Measurements from ENCODE around the gene TYK2.

- TF ChIP-seq, protein P1, sequence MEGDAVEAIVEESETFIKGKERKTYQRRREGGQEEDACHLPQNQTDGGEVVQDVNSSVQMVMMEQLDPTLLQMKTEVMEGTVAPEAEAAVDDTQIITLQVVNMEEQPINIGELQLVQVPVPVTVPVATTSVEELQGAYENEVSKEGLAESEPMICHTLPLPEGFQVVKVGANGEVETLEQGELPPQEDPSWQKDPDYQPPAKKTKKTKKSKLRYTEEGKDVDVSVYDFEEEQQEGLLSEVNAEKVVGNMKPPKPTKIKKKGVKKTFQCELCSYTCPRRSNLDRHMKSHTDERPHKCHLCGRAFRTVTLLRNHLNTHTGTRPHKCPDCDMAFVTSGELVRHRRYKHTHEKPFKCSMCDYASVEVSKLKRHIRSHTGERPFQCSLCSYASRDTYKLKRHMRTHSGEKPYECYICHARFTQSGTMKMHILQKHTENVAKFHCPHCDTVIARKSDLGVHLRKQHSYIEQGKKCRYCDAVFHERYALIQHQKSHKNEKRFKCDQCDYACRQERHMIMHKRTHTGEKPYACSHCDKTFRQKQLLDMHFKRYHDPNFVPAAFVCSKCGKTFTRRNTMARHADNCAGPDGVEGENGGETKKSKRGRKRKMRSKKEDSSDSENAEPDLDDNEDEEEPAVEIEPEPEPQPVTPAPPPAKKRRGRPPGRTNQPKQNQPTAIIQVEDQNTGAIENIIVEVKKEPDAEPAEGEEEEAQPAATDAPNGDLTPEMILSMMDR (IDR thresholded peaks at IDR 0.05; ENCODE audit: low read depth, low read length, missing input control), result no peak
- TF ChIP-seq, protein P2, sequence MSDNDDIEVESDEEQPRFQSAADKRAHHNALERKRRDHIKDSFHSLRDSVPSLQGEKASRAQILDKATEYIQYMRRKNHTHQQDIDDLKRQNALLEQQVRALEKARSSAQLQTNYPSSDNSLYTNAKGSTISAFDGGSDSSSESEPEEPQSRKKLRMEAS (IDR thresholded peaks at IDR 0.05), result no peak
- TF ChIP-seq RAD21 (IDR thresholded peaks at IDR 0.05) (no peak), REST (IDR thresholded peaks at IDR 0.05) (no peak), SP1 (IDR thresholded peaks at IDR 0.05) (no peak), JUND (IDR thresholded peaks at IDR 0.05) (no peak), NR2F2 (IDR thresholded peaks at IDR 0.05) (no peak)
- TF ChIP-seq, protein P3, sequence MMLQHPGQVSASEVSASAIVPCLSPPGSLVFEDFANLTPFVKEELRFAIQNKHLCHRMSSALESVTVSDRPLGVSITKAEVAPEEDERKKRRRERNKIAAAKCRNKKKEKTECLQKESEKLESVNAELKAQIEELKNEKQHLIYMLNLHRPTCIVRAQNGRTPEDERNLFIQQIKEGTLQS (IDR thresholded peaks at IDR 0.05), result no peak
These were observed 14.6 kb upstream of the TYK2 start for GRCh38 chr19:10395003-10395402.

All from liver (tissue), 3 donors.